22Rv1 (cell line): ENCODE results near the gene NBL1.

Experiments
- CTCF ChIP-seq: fragments of 450-650 bp; IDR thresholded peaks from 2 replicates; pipeline ENCODE4 v1.5.1; 2017; ENCODE audit warnings: mild to moderate bottlenecking
- ZFX ChIP-seq: fragments of 450-650 bp; IDR thresholded peaks from 2 replicates; pipeline ENCODE4 v1.6.1; 2017; ENCODE audit warnings: antibody characterized with exemption, borderline replicate concordance

DNA sequence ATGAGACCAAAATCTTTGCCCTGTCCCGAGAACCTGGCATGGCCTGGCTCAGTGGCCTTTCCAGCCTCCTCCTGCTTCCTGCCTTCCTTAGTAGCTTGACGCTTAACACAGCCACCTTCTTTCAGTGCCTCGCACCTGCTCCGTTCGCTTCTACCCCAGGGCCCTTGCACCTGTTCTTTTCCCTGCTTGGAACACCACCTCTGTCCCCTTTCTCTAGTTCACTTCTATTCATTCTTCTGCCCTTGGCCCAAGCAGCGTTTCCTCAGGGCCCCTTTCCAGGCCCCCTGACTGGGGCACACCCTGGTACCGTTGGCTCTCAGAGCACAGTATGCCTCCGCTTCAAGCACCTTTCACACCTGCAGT is 11.6 kb downstream of the NBL1 start:
- no peak for TF ChIP-seq CTCF
- TF ChIP-seq ZFX, result no peak
